Measurements from ENCODE around the gene USP46. TPM values are rescaled to one million over a fixed set of nuclear protein-coding genes. Genes with fewer than 3 reads are reported as not detected.

Gene USP46
- total and polyA plus RNA-seq, 2 experiments from 2014 or later: 17.8 to 34.0 TPM

- Histone ChIP-seq H4K20me1 (ENCODE audit: insufficient read depth, poor library complexity, severe bottlenecking) (no peaks in the 10 kb centered on the region), H3K36me3 (replicated peaks; ENCODE audit: insufficient read depth, low read depth) (no peaks in the 10 kb centered on the region), H3K79me2 (peaks cover 73% of the 10 kb centered on the region), H3K4me1 (ENCODE audit: insufficient read depth) (peaks cover 48% of the 10 kb centered on the region), H3K4me3 (peak overlapping the region; percentile 99), H3K9me3 (ENCODE audit: low read depth) (no peaks in the 10 kb centered on the region), H3K4me2 (peak overlapping the region; percentile 95), H3K9me2 (replicated peaks; ENCODE audit: insufficient read depth) (no peaks in the 10 kb centered on the region), H2AFZ (peak overlapping the region; percentile 98), H3K27ac (peak overlapping the region; percentile 99), H3K27me3 (no peaks in the 10 kb centered on the region)
- DNase-seq (ENCODE audit: low spot score): peak; percentile 77
- WGBS (ENCODE audit: low lambda C conversion rate, missing lambda C conversion rate): 7% methylated on average over 18 of the region's 18 CpGs
- no peak for TF ChIP-seq EZH2phosphoT487 (IDR thresholded peaks at IDR 0.05; ENCODE audit: low read depth, severe bottlenecking, unreplicated experiment)
- TF ChIP-seq CTCF (IDR thresholded peaks at IDR 0.05; ENCODE audit: poor library complexity): peak; percentile 6
Measured at GRCh38 chr4:52657618-52658501, 1.2 kb downstream of the USP46 start.

- Histone ChIP-seq H3K9me3 (ENCODE audit: low read depth) (no peaks in the 10 kb centered on the region), H3K4me1 (ENCODE audit: insufficient read depth) (peaks cover 42% of the 10 kb centered on the region), H3K9me2 (replicated peaks; ENCODE audit: insufficient read depth) (no peaks in the 10 kb centered on the region), H3K36me3 (replicated peaks; ENCODE audit: insufficient read depth, low read depth) (no peaks in the 10 kb centered on the region), H3K4me3 (peak overlapping the region; percentile 99), H3K27me3 (no peaks in the 10 kb centered on the region), H2AFZ (peak overlapping the region; percentile 37), H3K79me2 (peaks cover 79% of the 10 kb centered on the region), H3K27ac (peak overlapping the region; percentile 99), H4K20me1 (ENCODE audit: insufficient read depth, poor library complexity, severe bottlenecking) (no peaks in the 10 kb centered on the region), H3K4me2 (peak overlapping the region; percentile 95)
- DNase-seq (ENCODE audit: low spot score): peak; percentile 29
- TF ChIP-seq CTCF (IDR thresholded peaks at IDR 0.05; ENCODE audit: poor library complexity) (no peak), EZH2 (IDR thresholded peaks at IDR 0.05; ENCODE audit: borderline replicate concordance) (no peak), EZH2phosphoT487 (IDR thresholded peaks at IDR 0.05; ENCODE audit: low read depth, severe bottlenecking, unreplicated experiment) (no peak)
- 28% methylated on average over 6 of the region's 8 CpGs for WGBS (ENCODE audit: low lambda C conversion rate, missing lambda C conversion rate)
Measured at GRCh38 chr4:52657292-52657617, 1.8 kb downstream of the USP46 start.

- TF ChIP-seq CTCF (IDR thresholded peaks at IDR 0.05; ENCODE audit: poor library complexity) (no peak), EZH2 (IDR thresholded peaks at IDR 0.05; ENCODE audit: borderline replicate concordance) (no peak), EZH2phosphoT487 (IDR thresholded peaks at IDR 0.05; ENCODE audit: low read depth, severe bottlenecking, unreplicated experiment) (no peak)
- no peaks in the 10 kb centered on the region for H3K9me3 ChIP-seq (ENCODE audit: low read depth)
- no peak overlapping the region for H3K4me3 ChIP-seq
- peaks cover 90% of the 10 kb centered on the region for H3K79me2 ChIP-seq
- DNase-seq (ENCODE audit: low spot score): no peak
- peak overlapping the region; percentile 99 for H3K27ac ChIP-seq
- H3K36me3 ChIP-seq (replicated peaks; ENCODE audit: insufficient read depth, low read depth): no peaks in the 10 kb centered on the region
- no peaks in the 10 kb centered on the region for H3K27me3 ChIP-seq
- peaks cover 33% of the 10 kb centered on the region for H3K4me1 ChIP-seq (ENCODE audit: insufficient read depth)
- no peaks in the 10 kb centered on the region for H4K20me1 ChIP-seq (ENCODE audit: insufficient read depth, poor library complexity, severe bottlenecking)
- H3K4me2 ChIP-seq: peak overlapping the region; percentile 95
- H2AFZ ChIP-seq: no peak overlapping the region
- no peaks in the 10 kb centered on the region for H3K9me2 ChIP-seq (replicated peaks; ENCODE audit: insufficient read depth)
Measured at GRCh38 chr4:52655506-52655905, 3.6 kb downstream of the USP46 start.

Measured in hepatocyte (in vitro differentiated cells).